Stimulated activated CD4-positive, alpha-beta T cell treated with anti-CD3 and anti-CD28 coated beads, Interleukin-15, amount 100 ng/mL, for 48 hours (primary cell): Measurements from ENCODE around the gene SLC38A2.

ENCODE experiments used
- DNase-seq, 2 donors: peaks; one replicate each; pipeline ENCODE4 v3.0.0-alpha.2; 2020; ENCODE audit warnings: low read depth in 2 of 2

SLC38A2 gene

DNA sequence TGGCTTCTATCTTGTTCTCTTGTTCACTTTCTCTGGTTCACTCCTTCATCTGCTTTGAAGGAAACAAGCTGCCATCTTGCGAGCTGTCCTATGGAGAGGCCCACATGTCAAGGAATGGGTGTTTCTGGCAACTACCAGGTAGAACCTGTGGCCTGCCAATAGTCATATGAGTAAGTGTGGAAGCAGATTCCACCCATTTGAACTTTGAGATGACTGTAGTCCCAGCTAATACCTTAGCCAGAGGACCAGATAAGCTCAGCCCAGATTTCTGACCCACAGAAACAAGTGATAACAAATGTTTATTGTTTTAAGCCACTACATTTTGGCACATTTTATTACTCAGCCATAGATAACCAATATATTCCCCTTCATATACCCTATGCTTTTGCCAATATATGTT is 4.0 kb upstream of the SLC38A2 start:
- DNase-seq: no peak

DNA sequence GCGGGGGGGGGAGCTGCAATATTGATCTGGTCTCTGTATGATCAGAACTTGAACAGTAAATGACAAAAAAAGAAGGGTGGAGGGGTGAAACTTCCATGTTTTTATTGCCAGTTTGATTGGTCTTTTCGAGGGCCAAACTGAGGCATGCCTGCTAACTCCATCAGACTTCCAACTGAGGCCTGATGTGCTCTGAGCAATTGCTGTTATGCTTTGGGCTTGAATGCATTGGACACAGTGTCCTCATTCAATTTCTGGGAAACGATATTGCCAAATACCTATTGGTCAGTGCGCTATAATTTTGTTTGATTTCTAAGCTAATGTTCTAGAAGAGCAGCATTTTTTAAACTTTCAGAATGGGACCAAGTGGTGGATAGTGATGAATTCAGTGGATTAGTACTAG is 2.1 kb upstream of the SLC38A2 start:
- no peak for DNase-seq

DNA sequence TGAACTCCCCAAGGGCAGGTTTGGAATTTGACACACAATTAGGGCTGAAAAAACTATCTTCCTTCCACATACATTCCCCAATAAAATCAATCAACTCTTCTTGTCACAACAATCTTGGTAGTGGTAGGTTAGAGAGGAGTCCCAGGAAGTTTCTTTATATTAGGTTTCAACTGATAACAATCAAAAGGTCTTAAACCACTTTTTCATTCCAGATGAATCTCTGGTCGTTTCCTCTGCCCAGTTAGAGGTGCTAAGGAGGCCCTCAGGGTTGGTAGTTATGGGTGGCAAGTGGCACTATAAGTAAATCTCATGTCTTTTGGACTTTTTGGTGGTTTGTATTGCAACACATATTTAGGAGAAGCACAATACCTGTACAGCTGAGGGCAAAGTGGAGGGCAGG is 1.7 kb upstream of the SLC38A2 start:
- no peak for DNase-seq

DNA sequence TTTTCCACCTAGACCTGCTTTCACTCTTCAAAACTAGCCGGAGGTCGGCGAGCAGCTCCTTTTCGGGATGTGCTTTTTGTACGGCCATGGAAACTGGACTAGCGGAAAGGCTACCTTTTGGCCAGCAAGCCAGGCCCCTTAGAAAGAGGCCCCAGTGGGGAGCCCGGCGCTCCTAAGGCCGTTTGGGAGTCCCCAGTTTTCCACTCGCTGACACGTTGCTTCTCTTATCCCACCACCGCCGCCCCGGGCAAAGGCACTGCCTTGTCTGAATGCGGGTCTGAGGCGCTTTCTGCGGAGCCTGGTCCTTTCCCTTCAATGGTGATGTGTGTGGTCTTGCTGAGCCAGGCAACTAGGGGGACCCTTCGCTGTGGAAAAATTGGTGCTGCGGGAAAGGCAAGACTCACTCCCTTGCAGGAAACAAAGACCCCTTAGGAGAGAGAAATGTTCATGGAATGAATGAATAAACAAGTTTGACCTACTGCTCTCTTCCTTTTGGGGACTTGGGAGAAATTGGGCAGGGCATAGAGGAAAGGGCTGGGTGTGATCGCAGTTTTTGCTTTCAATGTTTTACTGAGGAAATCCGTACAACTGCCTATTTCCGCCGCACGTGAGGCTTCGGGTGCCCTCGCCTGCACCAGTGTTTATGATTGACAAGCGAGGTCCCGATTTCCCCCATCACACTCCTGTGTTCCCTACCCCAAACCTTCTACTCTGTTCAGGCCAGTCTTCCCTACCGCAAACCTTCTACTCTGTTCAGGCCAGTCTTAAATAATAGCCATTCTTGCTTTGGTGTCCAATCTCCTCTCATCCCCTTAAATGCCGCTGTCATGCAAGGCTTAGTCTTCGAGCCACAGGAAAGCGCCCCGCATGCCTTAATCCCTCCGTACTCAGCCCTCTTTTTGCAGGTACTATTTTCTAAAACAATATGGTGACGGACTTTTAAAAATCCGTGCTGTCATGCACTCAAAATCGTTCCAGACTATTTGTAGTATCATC is 1.0 kb upstream of the SLC38A2 start:
- DNase-seq: peak in 1 of 2 donors; percentile 14

DNA sequence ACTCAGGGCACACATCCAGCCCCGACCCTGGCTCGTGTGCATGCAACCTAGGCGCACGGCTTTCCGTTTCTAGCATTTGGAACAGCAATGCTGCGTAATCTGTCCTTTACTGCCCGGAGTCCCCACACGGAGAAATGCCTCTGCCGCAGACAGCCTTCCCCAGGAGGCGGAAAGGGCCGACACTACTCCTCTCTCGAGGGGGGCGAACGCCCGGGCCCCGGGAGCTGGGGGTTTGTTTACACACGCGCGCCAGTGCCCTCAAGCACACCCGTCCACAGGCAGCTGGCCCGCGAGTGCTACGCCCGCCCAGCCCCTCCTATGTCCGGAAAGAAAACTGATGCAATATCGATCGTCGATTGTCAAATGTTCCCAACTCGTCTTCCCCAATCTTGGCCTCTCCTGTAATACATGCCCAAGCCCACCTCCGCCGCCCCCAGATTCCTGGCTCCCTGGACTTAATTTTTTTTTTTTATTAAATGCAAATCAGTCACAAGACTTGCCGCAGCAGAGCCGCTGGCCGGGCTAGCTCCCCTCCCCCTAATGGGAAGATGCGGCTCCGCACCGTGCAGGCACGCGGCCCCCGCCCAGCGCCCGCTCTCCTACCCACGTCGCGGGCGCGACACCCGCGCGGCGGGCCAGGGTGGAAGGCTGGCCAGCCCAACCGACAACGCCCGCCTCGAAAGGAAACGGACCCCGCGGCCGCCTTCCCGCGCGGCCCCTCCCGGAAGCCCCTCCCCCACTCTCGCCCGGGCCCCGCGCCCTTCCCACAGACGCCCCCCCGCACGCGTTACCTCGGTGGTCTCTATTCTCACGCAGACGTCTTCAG is 642 bp downstream of the SLC38A2 start:
- peak; percentile 30 to 37 for DNase-seq

DNA sequence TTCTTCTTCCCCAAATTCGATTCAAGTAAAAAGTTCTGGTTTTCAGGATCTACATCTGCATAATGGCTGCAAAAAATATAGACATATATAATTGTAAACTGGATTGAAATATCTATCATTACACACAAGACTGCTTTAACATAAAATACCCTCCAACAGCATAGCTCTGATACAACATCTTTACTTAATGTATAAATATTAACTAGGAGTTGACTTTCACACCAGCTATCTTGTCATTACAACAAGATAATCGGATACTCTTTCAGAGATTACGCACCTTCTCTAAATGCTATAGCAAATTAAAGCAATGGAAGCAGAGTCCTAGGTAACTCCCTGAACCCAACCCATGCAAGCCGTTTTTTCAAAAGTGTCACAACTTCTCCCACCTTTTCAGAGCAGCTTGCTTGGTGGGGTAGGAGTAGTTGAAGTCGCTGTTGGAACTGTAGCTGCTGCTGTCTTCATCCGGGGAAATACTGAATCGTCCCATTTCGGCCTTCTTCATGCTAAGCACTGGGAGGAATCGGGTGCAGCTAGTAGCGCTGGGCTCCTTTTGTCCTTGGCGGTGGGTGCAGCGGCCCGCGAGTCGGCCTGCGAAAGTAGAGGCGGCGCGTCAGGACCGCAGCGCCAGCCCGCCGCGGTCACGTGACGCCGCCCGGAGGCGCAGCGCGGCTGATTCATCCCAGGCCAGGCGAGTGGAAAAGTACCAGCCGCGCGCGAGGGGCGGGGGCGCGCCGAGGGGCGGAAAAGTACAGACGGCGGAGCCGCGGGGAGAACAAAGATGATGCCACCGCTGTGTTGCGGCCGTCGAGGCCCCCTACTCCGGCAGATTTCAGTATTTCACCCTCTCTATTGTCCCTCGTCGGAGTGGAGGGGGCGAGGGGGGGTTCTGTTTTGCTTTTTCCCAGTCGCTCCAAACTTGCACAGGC is 1.5 kb downstream of the SLC38A2 start:
- DNase-seq: peak; percentile 87 to 92

DNA sequence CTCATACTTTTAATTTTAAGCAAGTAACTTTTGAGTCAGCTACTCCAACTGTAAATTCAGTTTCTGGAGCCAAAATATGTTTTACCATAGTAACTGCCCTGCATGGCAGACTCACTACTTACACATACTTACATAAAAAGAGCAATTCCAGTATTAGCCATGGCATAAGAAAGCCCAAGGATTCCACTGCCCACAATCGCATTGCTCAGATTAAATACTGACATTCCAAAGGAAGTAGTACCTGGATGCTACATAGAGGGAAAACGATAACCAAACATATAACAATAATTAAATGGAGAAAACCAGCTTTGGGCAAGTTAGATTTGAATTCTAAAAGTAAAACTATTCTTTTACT is 2.2 kb downstream of the SLC38A2 start:
- DNase-seq: no peak

DNA sequence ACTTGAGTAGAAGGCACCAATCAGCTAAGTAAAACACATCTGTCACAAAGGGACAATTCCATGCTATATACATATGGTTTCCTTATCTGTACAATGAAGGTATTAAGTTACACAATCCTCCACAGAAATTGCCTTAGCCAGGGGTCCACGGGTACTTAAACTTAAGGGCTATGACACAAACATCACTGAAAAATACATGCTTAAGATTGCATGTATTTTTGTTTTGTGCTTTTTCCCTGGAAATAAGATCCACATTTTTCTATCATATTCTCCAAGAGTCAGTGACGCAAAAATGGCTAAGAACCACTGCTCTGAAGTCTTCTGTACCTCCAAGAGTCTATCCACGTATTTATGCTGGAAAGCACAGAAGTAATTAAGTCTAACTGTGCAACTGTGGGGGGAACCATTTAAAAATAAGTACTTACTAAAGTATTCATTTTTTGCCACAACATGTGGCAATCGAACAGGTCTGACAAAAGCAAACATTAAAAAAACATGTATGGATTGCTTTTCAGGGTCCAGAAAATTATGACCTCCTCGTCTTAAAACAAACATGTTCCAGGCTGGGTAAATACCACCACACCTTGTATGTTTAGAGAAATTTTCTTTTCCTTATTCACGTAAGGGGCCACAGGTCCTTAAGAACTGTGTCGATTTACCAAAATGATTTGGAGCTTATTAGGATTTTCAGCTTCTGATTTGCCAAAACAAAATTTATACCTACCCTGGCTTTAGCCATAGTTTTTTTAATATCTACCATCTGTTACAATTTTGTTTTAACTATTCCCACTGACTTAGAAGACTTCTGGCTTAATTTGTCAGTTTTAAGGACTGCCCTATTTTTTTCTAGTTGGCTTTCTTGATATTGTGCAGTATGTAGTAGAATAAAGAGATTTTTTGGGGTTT is 2.8 kb downstream of the SLC38A2 start:
- DNase-seq: no peak

DNA sequence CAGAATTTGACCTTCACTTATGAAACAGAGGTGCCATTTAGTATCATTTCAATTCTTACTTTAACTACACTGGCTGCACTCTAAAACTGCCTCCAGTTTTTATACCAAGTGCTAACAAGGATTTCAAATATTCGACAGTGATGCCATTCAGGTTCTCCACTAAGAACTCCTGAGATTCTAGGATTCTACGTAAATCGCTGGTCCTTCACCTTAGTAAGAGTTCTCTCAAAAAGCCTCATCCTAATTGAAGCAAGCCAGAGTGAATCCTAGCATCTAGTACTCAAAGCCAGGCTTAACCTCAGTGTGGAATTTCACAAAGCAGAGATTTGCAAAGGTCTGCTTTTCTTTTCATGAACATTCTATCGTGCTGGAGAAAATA is 3.5 kb downstream of the SLC38A2 start:
- DNase-seq: no peak

DNA sequence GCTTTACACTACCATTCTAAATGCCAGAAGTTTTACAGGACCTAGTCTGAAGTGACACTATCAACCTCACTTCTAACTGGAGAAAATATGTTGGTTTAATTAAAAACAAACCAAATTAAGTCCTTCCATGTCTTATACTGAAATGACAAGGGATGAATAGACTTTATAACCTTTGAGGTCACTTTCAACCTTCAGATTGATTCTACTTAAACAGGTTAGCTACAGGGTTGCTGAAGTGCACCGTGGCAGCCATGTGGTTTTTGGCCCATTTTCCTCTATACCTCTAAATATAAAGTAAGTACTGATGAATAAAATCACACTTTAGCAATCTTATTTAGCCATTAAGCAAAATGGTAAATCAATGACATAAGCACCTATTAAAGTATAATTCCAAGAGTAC is 3.9 kb downstream of the SLC38A2 start:
- no peak for DNase-seq

DNA sequence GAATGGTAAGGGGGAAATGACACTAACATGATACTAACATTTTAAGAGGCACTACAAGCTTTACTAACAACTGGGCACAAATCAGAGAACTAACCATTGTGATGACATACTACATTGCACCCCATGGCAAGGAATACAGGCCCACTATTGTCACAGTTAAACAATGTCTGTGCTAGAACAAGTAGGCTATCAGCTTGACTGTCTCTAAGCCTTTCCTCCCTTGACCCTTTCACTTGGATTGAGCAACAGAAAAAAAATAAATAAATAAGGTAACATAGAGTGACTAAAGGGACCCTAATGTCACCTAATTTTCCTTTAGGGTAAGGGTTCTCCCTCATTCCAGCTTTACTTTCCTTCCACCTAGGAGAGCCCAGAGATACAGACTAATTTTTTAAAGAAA is 4.4 kb downstream of the SLC38A2 start:
- DNase-seq: no peak

DNA sequence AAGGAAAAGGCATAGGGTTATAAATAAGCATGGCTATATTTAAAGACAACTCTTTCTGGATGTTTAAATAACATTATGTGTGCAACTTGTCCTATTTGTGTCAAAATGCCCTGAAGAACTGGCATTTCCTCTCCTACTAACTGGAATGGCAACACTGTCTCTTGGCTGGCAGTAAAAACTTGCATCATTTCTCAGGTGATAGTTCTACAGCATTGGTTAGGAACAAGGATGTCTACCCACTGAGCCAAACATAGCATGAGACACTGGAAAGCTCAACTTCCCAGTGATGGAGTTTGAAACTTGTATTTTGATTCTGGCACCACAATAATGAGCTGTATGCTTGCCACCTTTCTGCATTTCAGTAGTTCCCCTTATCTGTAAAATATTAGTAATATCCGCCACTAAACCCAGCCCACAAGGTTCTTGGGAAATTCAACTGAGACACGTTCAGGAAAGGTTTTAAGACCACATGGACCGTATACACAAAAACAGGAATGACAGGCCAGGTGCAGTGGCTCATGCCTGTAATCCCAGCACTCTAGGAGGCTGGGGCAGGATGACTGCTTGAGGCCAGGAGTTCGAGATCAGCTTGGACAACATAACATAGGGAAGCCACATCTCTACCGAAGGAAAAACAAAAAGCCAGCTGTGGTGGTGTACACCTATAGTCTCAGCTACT is 5.1 kb downstream of the SLC38A2 start:
- no peak for DNase-seq

DNA sequence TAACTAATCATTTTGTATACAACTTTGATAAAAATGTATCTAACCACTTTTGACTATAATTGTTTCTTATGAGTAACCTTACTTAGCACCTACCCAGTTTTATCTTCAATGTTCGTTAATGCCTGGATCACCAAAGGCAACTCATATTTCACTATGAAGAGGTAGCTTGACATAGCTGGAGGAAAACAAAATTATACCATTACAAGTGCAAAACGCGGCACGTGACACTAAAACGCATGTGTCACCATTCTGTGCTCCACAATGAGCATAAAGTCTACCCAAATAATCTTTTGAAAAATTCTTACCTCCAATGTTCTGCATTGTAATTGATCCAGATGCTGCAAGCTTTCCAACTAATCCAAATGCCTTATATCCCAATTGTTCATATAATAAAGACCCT is 5.8 kb downstream of the SLC38A2 start:
- DNase-seq: no peak

DNA sequence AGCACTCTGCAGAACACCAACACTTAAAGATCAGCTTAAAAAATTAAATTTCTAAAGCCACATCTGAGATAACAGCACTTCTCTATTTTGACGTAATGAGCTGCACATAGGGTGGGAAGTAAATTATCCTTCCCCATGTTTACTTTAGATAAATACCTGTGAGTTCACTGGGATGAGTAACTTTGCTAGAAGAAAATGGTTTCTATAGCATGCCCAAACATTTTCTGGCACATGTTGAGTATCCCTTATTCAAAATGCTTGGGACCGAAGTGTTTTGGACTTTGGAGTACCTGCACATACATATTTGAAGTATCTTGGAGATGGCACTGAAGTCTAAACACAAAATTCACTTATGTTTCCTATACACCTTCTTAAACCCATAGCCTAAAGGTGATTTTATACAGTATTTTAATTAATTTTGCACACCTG is 6.6 kb downstream of the SLC38A2 start:
- no peak for DNase-seq

DNA sequence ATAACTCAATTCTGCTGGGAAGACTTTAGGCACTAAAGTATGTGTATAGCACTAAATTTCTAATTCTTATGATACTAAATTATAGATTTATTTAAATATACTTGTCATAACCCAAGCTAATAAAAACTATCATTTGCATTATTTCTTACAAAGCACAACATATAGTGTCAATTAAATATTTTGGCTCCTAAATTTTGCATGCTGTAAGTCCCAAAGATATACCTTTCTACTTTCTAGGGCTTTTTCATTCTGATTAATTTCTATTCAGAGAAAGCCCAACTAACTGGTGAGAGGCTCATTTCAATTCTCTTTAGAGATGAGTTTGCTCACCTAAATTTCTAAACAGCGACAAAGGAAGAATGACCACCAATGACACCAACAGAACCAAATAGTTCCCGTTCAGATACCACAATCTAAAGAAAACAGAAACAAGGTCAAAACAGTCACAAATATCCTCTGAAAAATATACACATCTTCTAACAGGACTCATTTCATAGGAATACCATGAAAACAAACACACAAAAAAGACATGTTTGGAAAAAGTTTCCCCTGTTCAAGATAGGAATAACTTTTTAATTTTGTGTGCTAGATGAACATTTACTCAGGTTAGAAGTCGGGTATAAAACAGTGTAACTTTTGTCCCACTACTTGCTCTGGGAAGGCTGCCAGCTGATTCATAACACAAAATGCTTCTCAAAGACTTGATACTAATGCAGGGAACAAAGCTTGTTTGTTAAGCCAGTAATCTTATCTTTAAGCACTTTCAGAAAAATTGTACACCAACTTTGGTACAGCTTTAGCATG is 7.6 kb downstream of the SLC38A2 start:
- DNase-seq: no peak

DNA sequence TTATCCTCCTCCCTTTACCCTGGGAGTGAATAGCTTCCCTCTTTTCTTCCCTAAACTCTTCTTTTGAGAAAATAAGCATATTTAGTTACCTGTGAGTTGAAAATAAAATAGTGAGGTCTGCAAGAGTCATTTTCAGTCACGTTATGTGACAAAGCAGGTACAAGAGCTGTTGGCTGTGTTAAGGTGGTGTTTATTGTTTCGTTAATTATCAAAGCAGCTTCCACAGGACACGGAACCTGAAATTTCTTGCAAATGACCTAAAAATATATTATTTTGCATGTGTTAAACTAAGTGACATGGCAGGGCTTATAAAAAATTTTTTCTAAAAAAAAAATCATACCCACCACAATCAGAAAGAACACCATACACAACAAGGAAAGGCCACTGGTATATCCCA is 8.3 kb downstream of the SLC38A2 start:
- DNase-seq: no peak

DNA sequence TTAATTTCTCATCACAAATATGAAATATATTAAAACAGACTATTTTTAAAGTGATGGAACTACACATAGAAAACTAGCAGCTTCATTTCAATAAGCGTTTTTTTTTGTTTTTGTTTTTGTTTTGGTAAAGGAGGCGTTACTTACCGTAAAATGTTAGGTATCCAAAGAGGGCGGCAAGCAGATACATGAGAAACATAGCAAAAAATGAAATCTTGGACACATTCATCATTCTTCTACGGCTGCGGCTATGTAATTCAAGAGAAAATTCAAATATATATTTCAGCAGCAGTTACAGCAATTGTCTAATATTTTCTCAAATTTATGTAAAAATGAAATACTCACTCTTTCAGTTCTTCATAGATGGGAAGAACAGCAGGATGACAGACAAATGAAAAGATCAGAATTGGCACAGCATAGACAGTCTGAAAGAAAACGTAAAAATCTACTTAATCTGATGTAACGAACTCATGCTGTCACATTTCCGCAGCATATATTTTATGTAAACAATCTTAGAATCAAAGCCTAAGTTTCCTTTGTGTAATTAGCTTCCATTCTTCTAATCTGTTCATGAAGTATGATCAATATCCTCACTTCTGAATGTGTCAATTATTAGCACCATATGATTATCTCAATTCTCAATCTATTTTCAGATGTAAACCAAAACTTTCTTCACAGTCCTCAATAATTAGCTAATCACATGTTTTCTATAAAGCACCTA is 8.8 kb downstream of the SLC38A2 start:
- no peak for DNase-seq

DNA sequence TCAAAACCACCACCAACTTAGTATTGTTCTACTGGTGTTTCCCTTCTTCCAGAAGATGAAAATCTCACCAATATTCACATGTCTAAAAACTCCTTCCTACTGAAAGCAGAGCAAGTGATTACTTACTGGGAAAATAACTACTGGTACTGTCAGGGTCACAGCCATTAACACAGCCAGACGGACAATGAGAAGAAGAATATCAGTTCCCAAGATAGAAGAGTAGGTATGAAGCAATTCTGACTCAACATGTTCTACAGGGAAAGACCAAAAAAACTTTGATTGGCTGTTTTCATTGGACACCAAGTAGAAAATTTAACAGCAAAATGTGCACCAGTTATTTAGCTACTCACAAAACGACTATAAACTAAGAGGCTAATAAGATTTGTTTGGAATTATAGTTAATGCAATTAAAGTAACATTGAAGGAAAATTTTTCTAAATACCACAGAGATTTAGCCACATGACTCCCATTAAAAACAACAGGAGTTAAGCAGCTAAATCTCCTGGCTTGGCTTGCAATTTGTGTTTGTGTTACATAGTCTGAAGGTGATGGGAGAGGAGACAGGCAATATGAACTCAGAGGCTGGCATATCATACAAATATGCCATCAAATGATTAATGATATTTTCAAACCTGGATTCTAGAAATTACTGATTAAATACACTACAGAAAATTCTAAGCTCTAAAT is 9.5 kb downstream of the SLC38A2 start:
- DNase-seq: no peak
